Endothelial cell of umbilical vein (primary cell): ENCODE measurements around the gene GPR153. TPM values are rescaled to one million over a fixed set of nuclear protein-coding genes. Genes with fewer than 3 reads are reported as not detected.

Experiments used
- BruUV-seq: library from RNA; stranded (reverse); fragments of 400-500 nt; replicated peaks from 2 replicates; lab custom pipeline; 2021; lab: Mats Ljungman, UMichigan
- CTCF ChIA-PET: fragments of 300-600, 350-600 bp; sonication (Branson Sonifier 250); formaldehyde crosslinking; loops from one replicate; lab custom pipeline; 2021; ENCODE audit warnings: antibody characterized with exemption, inconsistent platforms; lab: Charles Lee
- POLR2A ChIA-PET: fragments of 300-600, 350-600 bp; sonication (Branson Sonifier 250); formaldehyde crosslinking; loops from one replicate; lab custom pipeline; 2021; ENCODE audit warnings: antibody characterized with exemption, inconsistent platforms; lab: Charles Lee
- DNase-seq: peaks from one replicate; pipeline ENCODE4 v3.0.0-alpha.2; 2011; ENCODE audit warnings: low read depth, low spot score
- FAIRE-seq: peaks from 2 replicates; lab custom pipeline; 2011; peaks lifted over from hg19 to GRCh38; lab: Jason Lieb, UNC
- H2AFZ ChIP-seq: 2 replicates; pipeline ENCODE4 v1.6.0; 2012; ENCODE audit warnings: low read depth, low read length, control low read depth, inconsistent platforms
- H3K27ac ChIP-seq: 2 replicates; pipeline ENCODE4 v1.5.1; 2011; ENCODE audit warnings: low read depth, mild to moderate bottlenecking, control low read depth, low read length, moderate library complexity; ENCODE audit not compliant: insufficient read depth
- H3K27me3 ChIP-seq, 2 experiments: 2 replicates each; pipeline versions ENCODE4 v1.6.0 to v1.6.1; 2011; ENCODE audit warnings: low read length in 2 of 2, mixed read lengths in 1 of 2; ENCODE audit not compliant: control insufficient read depth in 2 of 2, insufficient read depth in 2 of 2
- H3K36me3 ChIP-seq, 2 experiments: 2 replicates in 1 of 2; 3 replicates in 1 of 2; pipeline ENCODE4 v1.5.1; 2011; ENCODE audit warnings: low read length in 2 of 2, mild to moderate bottlenecking in 1 of 2, moderate library complexity in 1 of 2; ENCODE audit not compliant: control insufficient read depth in 2 of 2, insufficient read depth in 2 of 2; ENCODE audit errors: extremely low read depth in 1 of 2
- H3K4me1 ChIP-seq: 3 replicates; pipeline ENCODE4 v1.5.1; 2011; ENCODE audit warnings: mild to moderate bottlenecking, low read length; ENCODE audit not compliant: control insufficient read depth, insufficient read depth; ENCODE audit errors: extremely low read depth
- H3K4me2 ChIP-seq: 2 replicates; pipeline ENCODE4 v1.6.1; 2011; ENCODE audit warnings: low read length, control low read depth, mixed read lengths; ENCODE audit not compliant: insufficient read depth
- H3K4me3 ChIP-seq, 3 experiments: fragments of 200-600 bp in 1 of 3; sonication (generic), shearing (Covaris generic) in 1 of 3; replicated peaks in 1 of 3; 2 replicates each; pipeline ENCODE4 v1.5.1; 2011 to 2016; ENCODE audit warnings: control low read depth in 3 of 3, low read length in 3 of 3, mild to moderate bottlenecking in 2 of 3, inconsistent platforms in 1 of 3, low read depth in 1 of 3, moderate library complexity in 1 of 3; ENCODE audit not compliant: insufficient read depth in 1 of 3
- H3K79me2 ChIP-seq: 2 replicates; pipeline ENCODE4 v1.6.0; 2012; ENCODE audit warnings: low read length, inconsistent platforms; ENCODE audit not compliant: control insufficient read depth, insufficient read depth
- H3K9ac ChIP-seq: replicated peaks from 2 replicates; pipeline ENCODE3; 2011; ENCODE audit warnings: low read length, control low read depth; ENCODE audit not compliant: insufficient read depth; ENCODE audit errors: extremely low read depth
- H3K9me1 ChIP-seq: replicated peaks from 3 replicates; pipeline ENCODE4 v1.6.0; 2011; ENCODE audit warnings: mild to moderate bottlenecking, low read length; ENCODE audit not compliant: control insufficient read depth, insufficient read depth; ENCODE audit errors: extremely low read depth
- H3K9me3 ChIP-seq: replicated peaks from 2 replicates; pipeline ENCODE4 v1.5.1; 2012; ENCODE audit warnings: low read length, inconsistent platforms; ENCODE audit not compliant: control insufficient read depth, insufficient read depth
- H4K20me1 ChIP-seq: replicated peaks from 2 replicates; pipeline ENCODE3; 2011; ENCODE audit warnings: mild to moderate bottlenecking, low read length; ENCODE audit not compliant: control insufficient read depth, insufficient read depth; ENCODE audit errors: extremely low read depth
- EZH2 ChIP-seq: IDR thresholded peaks from 2 replicates; pipeline ENCODE4 v1.6.1; 2012; ENCODE audit warnings: borderline replicate concordance, low read depth, mild to moderate bottlenecking, moderate library complexity, low read length, inconsistent platforms; ENCODE audit not compliant: severe bottlenecking
- POLR2AphosphoS5 ChIP-seq: IDR thresholded peaks from 2 replicates; pipeline ENCODE4 v1.6.1; 2012; ENCODE audit warnings: low read depth, mild to moderate bottlenecking, control low read depth, low read length, moderate library complexity; ENCODE audit not compliant: insufficient read depth
- dilution Hi-C: fragments of 300-500 bp; cut with MboI; formaldehyde crosslinking; loops from one replicate; pipeline ENCODE4 v1.15.0; 2019; ENCODE audit warnings: low sequenced_read_pairs; ENCODE audit not compliant: extremely low pct_ligation_motif_present
- intact Hi-C: fragments of 100-400 bp; cut with micrococcal nuclease; formaldehyde crosslinking; loops from one replicate; pipeline ENCODE4 v1.10.0; 2022
- polyA plus RNA-seq, 4 experiments: library from polyadenylated mRNA; depleted of rRNA in 3 of 4; stranded (reverse) in 3 of 4; unstranded in 1 of 4; fragments of >200 nt; gene quantifications; 2 replicates each; pipeline versions ENCODE4 v1.2.1 to v1.2.3, GENCODE V29; 2011 to 2012; ENCODE audit warnings: missing spikeins in 1 of 4
- total RNA-seq: library from RNA; stranded (reverse); gene quantifications from 2 replicates; pipeline ENCODE4 v1.2.3, GENCODE V29; 2021
- TF ChIP-seq, protein P1 (sequence below), 2 donors: IDR thresholded peaks; 1 replicate in 1 of 2; 2 replicates in 1 of 2; pipeline ENCODE4 v1.5.1; 2011; ENCODE audit warnings: low read length in 2 of 2, mild to moderate bottlenecking in 2 of 2, moderate library complexity in 2 of 2, control low read depth in 1 of 2, inconsistent platforms in 1 of 2, low read depth in 1 of 2; ENCODE audit not compliant: insufficient read depth in 1 of 2; ENCODE audit errors: extremely low read depth in 1 of 2

GPR153 gene
- total and polyA plus RNA-seq, 2 donors (not counting 3 experiments of a cell fraction or from before 2014, with no cell fraction given) = 3.1 to 3.9 TPM

GRCh38 chr1:6205849-6206519 lies 54.9 kb downstream of the GPR153 start, which contains the start of gene RNF207:
Gene RNF207 (plus strand): TSS chr1:6206119. CDS start chr1:6206536, 417 bp downstream.
- FAIRE-seq = peak; percentile 31

More at GRCh38 chr1:6205849-6206519, 54.9 kb downstream of the GPR153 start, which contains the start of gene RNF207:
- peak; percentile 35 for TF ChIP-seq EZH2
- peak; percentile 46 for TF ChIP-seq POLR2AphosphoS5
- TF ChIP-seq, protein P1, sequence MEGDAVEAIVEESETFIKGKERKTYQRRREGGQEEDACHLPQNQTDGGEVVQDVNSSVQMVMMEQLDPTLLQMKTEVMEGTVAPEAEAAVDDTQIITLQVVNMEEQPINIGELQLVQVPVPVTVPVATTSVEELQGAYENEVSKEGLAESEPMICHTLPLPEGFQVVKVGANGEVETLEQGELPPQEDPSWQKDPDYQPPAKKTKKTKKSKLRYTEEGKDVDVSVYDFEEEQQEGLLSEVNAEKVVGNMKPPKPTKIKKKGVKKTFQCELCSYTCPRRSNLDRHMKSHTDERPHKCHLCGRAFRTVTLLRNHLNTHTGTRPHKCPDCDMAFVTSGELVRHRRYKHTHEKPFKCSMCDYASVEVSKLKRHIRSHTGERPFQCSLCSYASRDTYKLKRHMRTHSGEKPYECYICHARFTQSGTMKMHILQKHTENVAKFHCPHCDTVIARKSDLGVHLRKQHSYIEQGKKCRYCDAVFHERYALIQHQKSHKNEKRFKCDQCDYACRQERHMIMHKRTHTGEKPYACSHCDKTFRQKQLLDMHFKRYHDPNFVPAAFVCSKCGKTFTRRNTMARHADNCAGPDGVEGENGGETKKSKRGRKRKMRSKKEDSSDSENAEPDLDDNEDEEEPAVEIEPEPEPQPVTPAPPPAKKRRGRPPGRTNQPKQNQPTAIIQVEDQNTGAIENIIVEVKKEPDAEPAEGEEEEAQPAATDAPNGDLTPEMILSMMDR (IDR thresholded peaks at IDR 0.05; ENCODE audit: extremely low read depth in 1 of 2, insufficient read depth in 1 of 2, low read depth in 1 of 2, low read length in 2 of 2) = no peak
- dilution Hi-C loops = no loop called here
- ChIA-PET CTCF (interaction anchor here (0.8 to 4.2 kb wide), 18 partner anchors 10 to 216 kb away, joined by 3 to 30 read pairs (median 5); partner anchors contain the start of genes ICMT and NPHP4), POLR2A (no interaction called here)
- intact Hi-C loops = loop anchor here (1.0 kb wide), 3 partner anchors 29 to 153 kb away; partner anchors contain the start of gene ICMT
- Histone ChIP-seq H3K27me3 (peaks cover 6 to 11% of the 10 kb centered on the region in 2 experiments), H4K20me1 (no peaks in the 10 kb centered on the region), H3K36me3 (no peaks in the 10 kb centered on the region), H3K4me2 (peak within 1 kb of the TSS; percentile 93), H3K79me2 (no peaks in the 10 kb centered on the region), H3K9me3 (no peaks in the 10 kb centered on the region), H3K9me1 (no peaks in the 10 kb centered on the region), H3K4me1 (peaks cover 22% of the 10 kb centered on the region), H3K9ac (peak within 1 kb of the TSS; percentile 51), H3K27ac (peak within 1 kb of the TSS; percentile 43), H2AFZ (peak within 1 kb of the TSS; percentile 99), H3K4me3 (peak within 1 kb of the TSS; percentile 23 to 59 (median 38))
- DNase-seq = peak; percentile 18
- no TSS peak for BruUV-seq
